ENCODE data around the gene EMSY.
"Not testable (repeated sequence)": the region's sequence is repeated elsewhere in the genome, so short reads cannot be mapped to it uniquely, and the experiment has no call there.

EMSY gene

GRCh38 chr11:76444384-76445120 is at the start of gene EMSY:
Gene EMSY, plus strand, starts transcription at chr11:76445018. Its CDS starts 1,921 bp downstream, at chr11:76446939.
- DNase-seq: peak; percentile 99

GRCh38 chr11:76395296-76395695 is 49.5 kb upstream of the EMSY start:
- no peak for DNase-seq

GRCh38 chr11:76397383-76397782 is 47.4 kb upstream of the EMSY start:
- no peak for DNase-seq

GRCh38 chr11:76400967-76401366 is 43.9 kb upstream of the EMSY start:
- DNase-seq: no peak

- not testable (repeated sequence) for DNase-seq
These were observed 43.3 kb upstream of the EMSY start for GRCh38 chr11:76401484-76401883.

GRCh38 chr11:76406359-76406758 is 38.5 kb upstream of the EMSY start:
- no peak for DNase-seq

- DNase-seq: no peak
These were observed 36.5 kb upstream of the EMSY start for GRCh38 chr11:76408171-76408965.

GRCh38 chr11:76410851-76411357 is 33.9 kb upstream of the EMSY start:
- DNase-seq: no peak

- no peak for DNase-seq
These were observed 29.7 kb upstream of the EMSY start for GRCh38 chr11:76415073-76415472.

GRCh38 chr11:76419896-76420295 is 24.9 kb upstream of the EMSY start:
- peak; percentile 5 for DNase-seq

- no peak for DNase-seq
These were observed 20.4 kb upstream of the EMSY start for GRCh38 chr11:76424379-76424778.

- no peak for DNase-seq
These were observed 19.9 kb upstream of the EMSY start for GRCh38 chr11:76424891-76425290.

- DNase-seq: no peak
These were observed 18.2 kb upstream of the EMSY start for GRCh38 chr11:76426660-76427059.

- peak; percentile 6 for DNase-seq
These were observed 8.8 kb upstream of the EMSY start for GRCh38 chr11:76436020-76436419.

GRCh38 chr11:76443268-76443980 is 1.4 kb upstream of the EMSY start:
- peak; percentile 14 for DNase-seq

- DNase-seq: no peak
These were observed 794 bp upstream of the EMSY start for GRCh38 chr11:76444065-76444383.

- peak; percentile 91 for DNase-seq
These were observed 585 bp downstream of the EMSY start for GRCh38 chr11:76445121-76446084.

GRCh38 chr11:76448506-76448905 is 3.7 kb downstream of the EMSY start:
- DNase-seq: no peak

GRCh38 chr11:76453248-76453647 is 8.4 kb downstream of the EMSY start:
- no peak for DNase-seq

- DNase-seq: peak; percentile 40
These were observed 10.5 kb downstream of the EMSY start for GRCh38 chr11:76455331-76455730.

GRCh38 chr11:76455931-76456330 is 11.1 kb downstream of the EMSY start:
- peak; percentile 2 for DNase-seq

GRCh38 chr11:76456571-76456970 is 11.8 kb downstream of the EMSY start:
- no peak for DNase-seq

Data from EL (cell line).